GM18505 (cell line): ENCODE measurements around the gene NACA.
"Not testable (repeated sequence)": the region's sequence is repeated elsewhere in the genome, so short reads cannot be mapped to it uniquely, and the experiment has no call there.

Experiments used
- ATAC-seq: cut with Tn5 transposase; IDR thresholded peaks from one replicate; pipeline ENCODE4 v1.9.1; 2021; ENCODE audit not compliant: unreplicated experiment
- POLR2A ChIP-seq: IDR thresholded peaks from 4 replicates; pipeline ENCODE4 v1.6.1; 2011; ENCODE audit warnings: borderline replicate concordance; ENCODE audit not compliant: insufficient read depth, insufficient read length; ENCODE audit errors: extremely low read depth

The NACA gene

GRCh38 chr12:56724972-56725722 is at the start of gene NACA:
Gene NACA, minus strand, starts transcription at chr12:56725299. Its CDS starts 778 bp downstream, at chr12:56724521.
- ATAC-seq, result peak; percentile 97
- peak; percentile 96 for TF ChIP-seq POLR2A

DNA sequence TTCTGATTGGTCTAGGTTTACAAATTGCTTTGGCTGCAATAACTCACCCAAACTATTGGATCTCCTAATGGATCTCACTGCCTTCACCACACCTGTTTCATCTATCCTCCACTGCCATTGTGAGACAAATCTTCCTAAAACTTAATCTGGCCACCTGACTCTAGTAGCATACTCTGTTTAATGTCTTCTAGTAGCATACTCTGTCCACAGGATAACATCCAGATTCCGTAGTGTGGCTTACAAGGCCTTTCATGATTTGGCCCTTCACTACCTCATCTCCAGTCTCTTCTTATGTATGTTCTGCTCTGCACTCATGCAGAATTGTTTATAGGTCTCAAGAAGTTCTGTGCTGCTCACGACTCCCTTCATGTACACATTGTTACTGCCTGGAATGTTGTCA is 48.0 kb upstream of the NACA start:
- no peak for TF ChIP-seq POLR2A
- no peak for ATAC-seq

DNA sequence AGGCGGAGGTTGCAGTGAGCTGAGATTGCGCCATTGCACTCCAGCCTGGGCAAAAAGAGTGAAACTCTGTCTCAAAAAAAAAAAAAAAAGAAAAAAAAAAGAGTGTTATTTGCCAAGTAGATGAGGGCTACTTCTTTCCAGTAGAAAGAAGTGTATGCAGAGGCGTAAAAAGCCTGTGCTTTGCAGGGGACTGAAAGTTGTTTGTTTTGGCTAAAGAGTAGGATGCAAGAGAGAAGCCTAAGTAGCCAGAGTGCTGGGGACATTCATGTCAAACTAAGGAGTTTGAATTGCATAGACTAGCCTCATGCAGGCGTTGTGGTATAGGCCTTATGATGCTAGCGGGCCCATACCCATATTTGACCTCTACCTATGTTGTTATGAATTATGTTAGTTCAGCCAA is 47.5 kb upstream of the NACA start:
- no peak for ATAC-seq
- no peak for TF ChIP-seq POLR2A

- ATAC-seq, result no peak
- no peak for TF ChIP-seq POLR2A
Measured at GRCh38 chr12:56769868-56770267, 44.8 kb upstream of the NACA start.

GRCh38 chr12:56768424-56768823 is 43.3 kb upstream of the NACA start:
- no peak for ATAC-seq
- TF ChIP-seq POLR2A, result no peak

DNA sequence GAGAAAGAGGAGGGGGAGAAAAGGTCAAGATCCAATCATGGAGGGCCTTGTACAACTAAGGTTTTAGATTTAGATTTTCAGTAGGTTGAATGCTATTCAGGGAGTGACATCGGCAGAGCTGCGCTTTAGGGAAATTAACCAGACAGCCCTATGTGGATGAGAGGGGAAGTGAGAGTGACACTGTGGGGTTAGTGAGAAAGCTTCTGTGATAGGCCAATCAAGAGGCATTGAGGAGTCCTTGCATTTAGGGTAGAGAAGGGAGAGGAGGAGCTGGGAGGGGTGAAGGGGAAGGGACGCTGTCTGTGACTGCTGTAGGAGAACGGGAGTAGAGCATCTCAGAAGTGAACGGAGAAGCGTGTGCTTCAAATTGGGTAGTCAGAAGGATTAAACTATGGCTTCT is 41.4 kb upstream of the NACA start:
- ATAC-seq, result peak; percentile 93
- no peak for TF ChIP-seq POLR2A

GRCh38 chr12:56763753-56764657 is 38.9 kb upstream of the NACA start:
- TF ChIP-seq POLR2A, result no peak
- no peak for ATAC-seq

DNA sequence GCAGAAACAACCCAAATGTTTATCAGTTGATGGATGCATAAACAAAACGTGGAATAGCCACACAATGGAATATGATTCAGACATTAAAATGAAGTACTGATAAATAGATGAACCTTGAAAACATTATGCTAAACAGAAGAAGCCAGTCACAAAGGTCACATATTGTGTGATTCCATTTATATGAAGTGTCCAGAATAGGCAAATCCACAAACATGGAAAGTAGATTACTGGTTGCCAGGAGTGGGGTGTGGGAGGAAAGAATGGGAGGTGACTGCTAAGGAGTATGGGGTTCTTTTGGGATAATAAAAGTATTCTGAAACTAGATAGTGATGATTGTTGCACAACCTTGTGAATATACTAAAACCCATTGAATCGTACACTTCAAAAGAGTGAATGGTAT is 36.7 kb upstream of the NACA start:
- ATAC-seq, result no peak
- TF ChIP-seq POLR2A, result no peak

GRCh38 chr12:56760460-56760859 is 35.4 kb upstream of the NACA start:
- no peak for TF ChIP-seq POLR2A

GRCh38 chr12:56759263-56759908 is 34.3 kb upstream of the NACA start:
- ATAC-seq, result no peak
- no peak for TF ChIP-seq POLR2A

More at GRCh38 chr12:56760460-56760859, 35.4 kb upstream of the NACA start:
- ATAC-seq, result no peak

GRCh38 chr12:56758728-56759262 is 33.7 kb upstream of the NACA start:
- no peak for TF ChIP-seq POLR2A
- no peak for ATAC-seq

DNA sequence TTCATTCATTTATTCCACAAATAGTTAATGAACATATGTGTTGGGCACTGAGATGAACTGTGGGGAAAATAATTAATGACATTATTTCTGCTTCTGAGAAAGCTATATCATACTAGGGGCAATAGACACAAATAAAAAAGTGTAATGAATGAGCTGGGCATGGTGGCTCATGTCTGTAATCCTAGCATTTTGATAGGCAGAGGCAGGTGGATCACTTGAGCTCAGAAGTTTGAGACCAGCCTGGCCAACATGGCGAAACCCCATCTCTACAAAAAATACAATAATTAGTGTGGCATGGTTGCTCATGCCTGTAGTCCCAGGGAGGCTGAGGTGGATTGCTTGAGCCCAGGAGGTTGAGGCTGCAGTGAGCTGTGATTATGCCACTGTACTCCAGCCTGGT is 32.9 kb upstream of the NACA start:
- ATAC-seq, result not testable (repeated sequence)

DNA sequence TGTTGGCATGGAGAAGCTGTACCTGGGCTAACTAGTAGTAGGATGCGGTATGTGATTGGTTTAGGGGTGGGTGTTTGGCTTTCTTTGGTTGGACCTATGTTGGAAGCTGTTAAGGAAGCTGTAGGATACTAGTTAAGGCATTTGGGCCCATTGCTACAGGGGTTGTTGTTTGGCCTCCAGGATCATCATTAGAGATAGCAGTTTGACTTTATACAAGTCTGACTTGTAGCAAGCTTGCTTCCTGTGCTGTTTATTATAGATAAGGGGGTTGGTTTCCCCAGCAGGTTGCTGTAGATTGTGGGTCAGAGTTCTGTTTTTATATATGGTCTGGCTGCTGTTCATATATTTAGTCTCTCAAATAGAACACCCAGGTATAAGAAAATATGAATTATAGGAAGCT is 28.5 kb upstream of the NACA start:
- ATAC-seq, result no peak
- no peak for TF ChIP-seq POLR2A
